HEK293 (cell line): ENCODE results near the gene PATL2.

Experiments used
- CTCF ChIA-PET: fragments of 350-600 bp; formaldehyde crosslinking; extraction: SDS; loops from one replicate; lab custom pipeline; 2021; ENCODE audit warnings: antibody characterized with exemption; lab: Yijun Ruan, JAX
- POLR2A ChIA-PET: fragments of 300-600 bp; formaldehyde crosslinking; extraction: SDS; loops from one replicate; lab custom pipeline; 2020; ENCODE audit warnings: antibody characterized with exemption, inconsistent platforms; lab: Yijun Ruan, JAX
- H3K27ac ChIP-seq: fragments of 200-500 bp; sonication (Bioruptor generic); 2 replicates; pipeline ENCODE4 v1.5.1; 2014; ENCODE audit warnings: low read depth, low read length, control low read depth, inconsistent platforms; ENCODE audit errors: extremely low read depth
- H3K36me3 ChIP-seq, 2 experiments: fragments of 200-500 bp in 1 of 2; sonication (Bioruptor generic) in 1 of 2; 1 replicate in 1 of 2; 2 replicates in 1 of 2; pipeline ENCODE4 v1.5.1; 2014 to 2017; ENCODE audit warnings: inconsistent platforms in 2 of 2, low read length in 2 of 2; ENCODE audit not compliant: control insufficient read depth in 2 of 2, insufficient read depth in 1 of 2
- H3K4me1 ChIP-seq: fragments of 200-500 bp; sonication (Bioruptor generic); 2 replicates; pipeline ENCODE4 v1.5.1; 2014; ENCODE audit warnings: mild to moderate bottlenecking, low read length, inconsistent platforms; ENCODE audit not compliant: control insufficient read depth, insufficient read depth
- H3K4me3 ChIP-seq: 2 replicates; pipeline ENCODE4 v1.5.1; 2011; ENCODE audit warnings: low read depth, mild to moderate bottlenecking, control low read depth, low read length, moderate library complexity
- H3K9me3 ChIP-seq: fragments of 200-500 bp; sonication (Bioruptor generic); 2 replicates; pipeline ENCODE4 v1.5.1; 2014; ENCODE audit warnings: low read depth, low read length, inconsistent platforms; ENCODE audit not compliant: control insufficient read depth, insufficient read depth
- HOXA7 ChIP-seq: sonication (generic); formaldehyde crosslinking; IDR thresholded peaks from 2 replicates; pipeline ENCODE4 v1.8.1; 2022; ENCODE audit warnings: missing genetic modification reagents, borderline replicate concordance
- PRDM10 ChIP-seq: fragments of 450-650 bp; formaldehyde crosslinking; IDR thresholded peaks from 2 replicates; pipeline ENCODE4 v1.5.1; 2016; ENCODE audit warnings: missing biosample characterization, missing genetic modification characterization
- YY1 ChIP-seq: fragments of 450-650 bp; formaldehyde crosslinking; IDR thresholded peaks from 2 replicates; pipeline ENCODE4 v1.5.1; 2018; ENCODE audit warnings: missing biosample characterization, missing genetic modification characterization
- ZNF580 ChIP-seq: fragments of 450-650 bp; formaldehyde crosslinking; IDR thresholded peaks from 2 replicates; pipeline ENCODE4 v1.5.1; 2016; ENCODE audit warnings: missing biosample characterization, missing genetic modification characterization
- ZSCAN4 ChIP-seq: fragments of 450-650 bp; formaldehyde crosslinking; IDR thresholded peaks from 2 replicates; pipeline ENCODE4 v1.5.1; 2017; ENCODE audit warnings: missing biosample characterization, missing genetic modification characterization
- TF ChIP-seq, protein P1 (sequence below): fragments of 450-650 bp; formaldehyde crosslinking; IDR thresholded peaks from 2 replicates; pipeline ENCODE4 v1.5.1; 2016; ENCODE audit warnings: missing biosample characterization, missing genetic modification characterization, borderline replicate concordance
- TF ChIP-seq, protein P2 (sequence below): fragments of 450-650 bp; formaldehyde crosslinking; IDR thresholded peaks from 2 replicates; pipeline ENCODE4; 2016; ENCODE audit warnings: missing biosample characterization, missing genetic modification characterization

Gene PATL2

DNA sequence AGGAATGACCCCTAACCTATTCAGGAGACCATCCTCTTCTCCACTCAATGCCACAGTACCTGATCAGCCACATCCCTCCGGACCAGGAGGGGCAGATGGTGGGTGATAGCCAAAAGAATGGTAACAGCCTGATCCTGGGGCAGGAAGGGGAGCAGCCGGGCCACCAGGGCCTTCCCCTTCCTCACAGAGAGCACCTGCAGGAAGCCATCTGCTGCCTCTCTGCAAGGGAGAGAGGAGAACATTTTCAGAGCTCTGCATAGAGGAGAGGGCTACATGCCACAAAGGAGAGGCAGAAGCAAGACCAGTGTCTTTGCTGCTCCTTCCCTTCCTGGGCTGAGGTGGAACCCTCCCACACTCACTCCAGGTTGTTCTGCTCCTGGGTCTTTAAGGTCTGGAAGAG is 42.2 kb downstream of the PATL2 start (continued):
- TF ChIP-seq, protein P1, sequence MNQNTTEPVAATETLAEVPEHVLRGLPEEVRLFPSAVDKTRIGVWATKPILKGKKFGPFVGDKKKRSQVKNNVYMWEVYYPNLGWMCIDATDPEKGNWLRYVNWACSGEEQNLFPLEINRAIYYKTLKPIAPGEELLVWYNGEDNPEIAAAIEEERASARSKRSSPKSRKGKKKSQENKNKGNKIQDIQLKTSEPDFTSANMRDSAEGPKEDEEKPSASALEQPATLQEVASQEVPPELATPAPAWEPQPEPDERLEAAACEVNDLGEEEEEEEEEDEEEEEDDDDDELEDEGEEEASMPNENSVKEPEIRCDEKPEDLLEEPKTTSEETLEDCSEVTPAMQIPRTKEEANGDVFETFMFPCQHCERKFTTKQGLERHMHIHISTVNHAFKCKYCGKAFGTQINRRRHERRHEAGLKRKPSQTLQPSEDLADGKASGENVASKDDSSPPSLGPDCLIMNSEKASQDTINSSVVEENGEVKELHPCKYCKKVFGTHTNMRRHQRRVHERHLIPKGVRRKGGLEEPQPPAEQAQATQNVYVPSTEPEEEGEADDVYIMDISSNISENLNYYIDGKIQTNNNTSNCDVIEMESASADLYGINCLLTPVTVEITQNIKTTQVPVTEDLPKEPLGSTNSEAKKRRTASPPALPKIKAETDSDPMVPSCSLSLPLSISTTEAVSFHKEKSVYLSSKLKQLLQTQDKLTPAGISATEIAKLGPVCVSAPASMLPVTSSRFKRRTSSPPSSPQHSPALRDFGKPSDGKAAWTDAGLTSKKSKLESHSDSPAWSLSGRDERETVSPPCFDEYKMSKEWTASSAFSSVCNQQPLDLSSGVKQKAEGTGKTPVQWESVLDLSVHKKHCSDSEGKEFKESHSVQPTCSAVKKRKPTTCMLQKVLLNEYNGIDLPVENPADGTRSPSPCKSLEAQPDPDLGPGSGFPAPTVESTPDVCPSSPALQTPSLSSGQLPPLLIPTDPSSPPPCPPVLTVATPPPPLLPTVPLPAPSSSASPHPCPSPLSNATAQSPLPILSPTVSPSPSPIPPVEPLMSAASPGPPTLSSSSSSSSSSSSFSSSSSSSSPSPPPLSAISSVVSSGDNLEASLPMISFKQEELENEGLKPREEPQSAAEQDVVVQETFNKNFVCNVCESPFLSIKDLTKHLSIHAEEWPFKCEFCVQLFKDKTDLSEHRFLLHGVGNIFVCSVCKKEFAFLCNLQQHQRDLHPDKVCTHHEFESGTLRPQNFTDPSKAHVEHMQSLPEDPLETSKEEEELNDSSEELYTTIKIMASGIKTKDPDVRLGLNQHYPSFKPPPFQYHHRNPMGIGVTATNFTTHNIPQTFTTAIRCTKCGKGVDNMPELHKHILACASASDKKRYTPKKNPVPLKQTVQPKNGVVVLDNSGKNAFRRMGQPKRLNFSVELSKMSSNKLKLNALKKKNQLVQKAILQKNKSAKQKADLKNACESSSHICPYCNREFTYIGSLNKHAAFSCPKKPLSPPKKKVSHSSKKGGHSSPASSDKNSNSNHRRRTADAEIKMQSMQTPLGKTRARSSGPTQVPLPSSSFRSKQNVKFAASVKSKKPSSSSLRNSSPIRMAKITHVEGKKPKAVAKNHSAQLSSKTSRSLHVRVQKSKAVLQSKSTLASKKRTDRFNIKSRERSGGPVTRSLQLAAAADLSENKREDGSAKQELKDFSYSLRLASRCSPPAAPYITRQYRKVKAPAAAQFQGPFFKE (tag by site-specific recombination): no peak

GRCh38 chr15:44667039-44667360 is 44.1 kb downstream of the PATL2 start:
- no peak for TF ChIP-seq YY1
- TF ChIP-seq, protein P2, sequence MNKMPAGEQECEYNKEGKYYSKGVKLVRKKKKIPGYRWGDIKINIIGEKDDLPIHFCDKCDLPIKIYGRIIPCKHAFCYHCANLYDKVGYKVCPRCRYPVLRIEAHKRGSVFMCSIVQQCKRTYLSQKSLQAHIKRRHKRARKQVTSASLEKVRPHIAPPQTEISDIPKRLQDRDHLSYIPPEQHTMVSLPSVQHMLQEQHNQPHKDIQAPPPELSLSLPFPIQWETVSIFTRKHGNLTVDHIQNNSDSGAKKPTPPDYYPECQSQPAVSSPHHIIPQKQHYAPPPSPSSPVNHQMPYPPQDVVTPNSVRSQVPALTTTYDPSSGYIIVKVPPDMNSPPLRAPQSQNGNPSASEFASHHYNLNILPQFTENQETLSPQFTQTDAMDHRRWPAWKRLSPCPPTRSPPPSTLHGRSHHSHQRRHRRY (tag by site-specific recombination): no peak
- no peak for TF ChIP-seq HOXA7 (CRISPR knock-in tag)
- no peak for TF ChIP-seq ZNF580 (tag by site-specific recombination)
- CTCF ChIA-PET: interaction anchor here (0.7 kb wide), 2 partner anchors 44 to 260 kb away, joined by 3 to 4 read pairs; partner anchors contain the start of gene PATL2
- H3K9me3 ChIP-seq: no peaks in the 10 kb centered on the region
- H3K27ac ChIP-seq: no peak overlapping the region
- POLR2A ChIA-PET: interaction anchor here (1.6 kb wide), 1 partner anchor 62 kb away, joined by 4 read pairs; no protein-coding TSS in a partner anchor
- H3K4me3 ChIP-seq: no peak overlapping the region
- H3K36me3 ChIP-seq: no peaks in the 10 kb centered on the region
- no peaks in the 10 kb centered on the region for H3K4me1 ChIP-seq

- H3K9me3 ChIP-seq: no peaks in the 10 kb centered on the region
- CTCF ChIA-PET: interaction anchor here (0.5 to 0.7 kb wide), 3 partner anchors 44 to 615 kb away, joined by 3 to 4 read pairs (median 3); partner anchors contain the start of gene PATL2
Measured at GRCh38 chr15:44666210-44667038, 44.7 kb downstream of the PATL2 start.

More at GRCh38 chr15:44666210-44667038, 44.7 kb downstream of the PATL2 start:
- H3K27ac ChIP-seq: no peak overlapping the region
- H3K4me3 ChIP-seq: no peak overlapping the region
- POLR2A ChIA-PET: interaction anchor here (1.6 kb wide), 1 partner anchor 62 kb away, joined by 4 read pairs; no protein-coding TSS in a partner anchor
- no peaks in the 10 kb centered on the region for H3K4me1 ChIP-seq
- H3K36me3 ChIP-seq: no peaks in the 10 kb centered on the region
- TF ChIP-seq ZSCAN4 (tag by site-specific recombination): no peak
- TF ChIP-seq PRDM10 (tag by site-specific recombination): peak; percentile 49; the same call in 1 of the 2 replicates
- TF ChIP-seq, all 188 proteins: peak for 1
